ENCODE data around the gene LHX8. TPM values are rescaled to one million over a fixed set of nuclear protein-coding genes. Genes with fewer than 3 reads are reported as not detected.

The LHX8 gene
- total RNA-seq, 1 donor from 2014 or later = not detected

DNA sequence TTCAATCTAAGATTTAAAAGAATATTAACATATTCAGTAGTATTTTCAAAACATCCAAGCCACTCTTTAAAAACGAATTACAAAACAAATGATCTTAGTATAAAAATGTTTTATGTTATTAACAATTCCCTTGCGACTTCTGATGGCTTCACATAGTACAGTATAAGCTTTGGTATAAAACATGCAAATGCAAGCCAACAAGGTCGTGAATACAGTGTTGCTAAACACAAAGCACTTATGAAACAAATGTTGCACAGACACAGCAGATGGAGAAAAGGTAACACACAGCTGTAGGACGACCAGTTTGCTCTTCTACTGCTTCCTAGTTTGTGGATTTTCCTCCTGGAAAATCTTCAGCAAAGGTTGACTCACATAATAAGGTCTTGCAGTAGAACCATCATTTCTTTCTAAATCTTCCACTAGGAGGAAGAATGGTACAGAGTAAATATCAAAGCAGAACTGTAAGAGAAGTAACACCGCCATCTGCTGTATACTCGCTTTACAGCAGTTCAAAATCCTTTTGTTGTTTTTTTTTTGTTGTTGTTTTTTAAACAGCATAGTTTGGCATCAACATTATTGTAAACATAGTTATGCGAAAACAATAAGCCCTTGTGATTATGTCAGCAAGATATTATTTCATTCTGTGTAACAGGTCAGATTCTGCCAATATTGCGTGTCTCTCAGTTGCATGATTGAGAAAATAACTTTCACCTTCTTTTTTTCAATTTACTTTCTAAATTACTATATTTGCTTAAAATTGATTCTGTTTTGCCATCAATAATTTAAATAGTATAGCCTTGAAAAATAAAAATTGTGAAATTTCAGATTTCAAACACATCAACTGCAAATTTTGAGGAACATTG is 69.5 kb downstream of the LHX8 start:
- peak; percentile 65 for DNase-seq (ENCODE audit: low read depth)

DNA sequence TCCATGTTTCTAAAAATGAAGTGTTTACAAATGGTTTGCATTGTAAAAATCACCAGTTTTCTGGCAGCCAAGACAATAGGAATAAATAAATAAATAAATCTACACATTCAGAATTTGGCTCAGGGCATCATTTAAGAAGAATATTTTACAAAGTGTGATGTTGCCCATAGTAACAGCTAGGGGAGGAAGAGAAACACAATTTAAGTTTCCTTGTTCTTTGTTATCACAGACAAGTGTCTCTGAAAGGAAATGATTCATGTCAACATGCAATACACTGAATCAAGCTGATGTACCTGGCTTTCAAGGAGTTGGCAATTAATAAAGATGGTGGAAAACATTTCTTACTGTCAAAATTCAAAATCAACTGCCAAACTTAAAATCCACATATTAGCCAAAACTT is 74.7 kb downstream of the LHX8 start:
- no peak for DNase-seq (ENCODE audit: low read depth)

Data from renal cortical epithelial cell (primary cell).